Esophagus squamous epithelium (tissue), 5 donors: ENCODE results near the gene CLSTN2. TPM values are rescaled to one million over a fixed set of nuclear protein-coding genes. Genes with fewer than 3 reads are reported as not detected.

Experiments used
- DNase-seq: peaks from one replicate; lab custom pipeline; 2025; lab: John Stamatoyannopoulos, UW
- H3K27ac ChIP-seq, 4 donors: fragments of 200-600 bp; sonication (generic); one replicate each; pipeline ENCODE4 v1.5.1; 2016 to 2019; ENCODE audit warnings: mild to moderate bottlenecking in 1 of 4
- H3K27me3 ChIP-seq, 4 donors: fragments of 200-600 bp; sonication (generic); 1 replicate in 3 of 4; 2 replicates in 1 of 4; pipeline versions ENCODE4 v1.5.1 to v1.6.0; 2017 to 2021; ENCODE audit warnings: antibody characterized with exemption in 1 of 4
- H3K36me3 ChIP-seq, 3 donors: fragments of 200-600 bp; sonication (generic); one replicate each; pipeline ENCODE4 v1.5.1; 2016 to 2019
- H3K4me1 ChIP-seq, 3 donors: fragments of 200-600 bp; sonication (generic); one replicate each; pipeline ENCODE4 v1.5.1; 2017 to 2019
- H3K4me3 ChIP-seq, 4 donors: fragments of 200-600 bp; sonication (generic); 1 replicate in 3 of 4; 2 replicates in 1 of 4; pipeline ENCODE4 v1.5.1; 2016 to 2019; ENCODE audit warnings: mild to moderate bottlenecking in 2 of 4, moderate library complexity in 1 of 4
- H3K9me3 ChIP-seq, 3 donors: fragments of 200-600 bp; sonication (generic); one replicate each; pipeline ENCODE4 v1.5.1; 2016 to 2019
- CTCF ChIP-seq, 6 experiments: fragments of 450-650 bp in 4 of 6; fragments of 200-600 bp in 2 of 6; sonication (generic) in 2 of 6; IDR thresholded peaks; one replicate each; pipeline ENCODE4 v1.5.1; 2016 to 2019; ENCODE audit warnings: antibody characterized with exemption in 6 of 6, mild to moderate bottlenecking in 4 of 6, moderate library complexity in 4 of 6
- POLR2A ChIP-seq, 4 donors: fragments of 450-650 bp; IDR thresholded peaks; one replicate each; pipeline ENCODE4 v1.6.1; 2017; ENCODE audit warnings: antibody characterized with exemption in 4 of 4, mild to moderate bottlenecking in 4 of 4, moderate library complexity in 3 of 4
- WGBS, 2 donors: methylation state at CpG; one replicate each; pipeline ENCODE4 v1.1.5; 2018; 5-methylcytosine and 5-hydroxymethylcytosine counted together
- intact Hi-C: fragments of 100-400 bp; cut with DNase I; formaldehyde crosslinking; loops from one replicate; pipeline ENCODE4 v1.15.0; 2022
- total RNA-seq, 4 donors: library from RNA; depleted of rRNA; stranded (reverse); fragments of >200 nt; gene quantifications; one replicate each; pipeline ENCODE4 v1.1.0, GENCODE V29; 2016
- donor health status: DM: yes; HTN: yes; CAD: no.

CLSTN2 gene
- total RNA-seq, 4 donors from 2014 or later: 0.53 to 5.0 (median 3.1) TPM

GRCh38 chr3:140160553-140160952 lies 225.6 kb downstream of the CLSTN2 start:
- no peaks in the 10 kb centered on the region for H3K9me3 ChIP-seq
- intact Hi-C loops: no loop called here
- H3K27ac ChIP-seq: no peak overlapping the region
- TF ChIP-seq POLR2A (IDR thresholded peaks at IDR 0.05): no peak
- no peak overlapping the region for H3K4me3 ChIP-seq
- no peaks in the 10 kb centered on the region for H3K36me3 ChIP-seq
- no peaks in the 10 kb centered on the region for H3K4me1 ChIP-seq
- no peak for DNase-seq
- H3K27me3 ChIP-seq: no peaks in the 10 kb centered on the region
- WGBS, 2 donors: 57 to 82% methylated on average over 2 of the region's 2 CpGs

- no peak for DNase-seq
- Histone ChIP-seq H3K9me3 (no peaks in the 10 kb centered on the region), H3K36me3 (no peaks in the 10 kb centered on the region), H3K4me1 (no peaks in the 10 kb centered on the region), H3K27ac (no peak overlapping the region), H3K27me3 (no peaks in the 10 kb centered on the region), H3K4me3 (no peak overlapping the region)
- WGBS, 2 donors: 83 to 86% methylated on average over 5 of the region's 5 CpGs
- TF ChIP-seq POLR2A (IDR thresholded peaks at IDR 0.05) (no peak), CTCF (IDR thresholded peaks at IDR 0.05) (no peak)
- intact Hi-C loops: no loop called here
Observed at GRCh38 chr3:140162551-140162950, 227.6 kb downstream of the CLSTN2 start.

GRCh38 chr3:140163159-140163763 lies 228.3 kb downstream of the CLSTN2 start:
- 85 to 88% methylated on average over 2 of the region's 2 CpGs for WGBS, 2 donors
- intact Hi-C loops: no loop called here
- H3K27me3 ChIP-seq: no peaks in the 10 kb centered on the region
- H3K36me3 ChIP-seq: no peaks in the 10 kb centered on the region
- H3K27ac ChIP-seq: no peak overlapping the region
- H3K4me1 ChIP-seq: no peaks in the 10 kb centered on the region
- no peak overlapping the region for H3K4me3 ChIP-seq
- no peaks in the 10 kb centered on the region for H3K9me3 ChIP-seq
- no peak for TF ChIP-seq CTCF (IDR thresholded peaks at IDR 0.05)
- no peak for TF ChIP-seq POLR2A (IDR thresholded peaks at IDR 0.05)
- DNase-seq: no peak

DNA sequence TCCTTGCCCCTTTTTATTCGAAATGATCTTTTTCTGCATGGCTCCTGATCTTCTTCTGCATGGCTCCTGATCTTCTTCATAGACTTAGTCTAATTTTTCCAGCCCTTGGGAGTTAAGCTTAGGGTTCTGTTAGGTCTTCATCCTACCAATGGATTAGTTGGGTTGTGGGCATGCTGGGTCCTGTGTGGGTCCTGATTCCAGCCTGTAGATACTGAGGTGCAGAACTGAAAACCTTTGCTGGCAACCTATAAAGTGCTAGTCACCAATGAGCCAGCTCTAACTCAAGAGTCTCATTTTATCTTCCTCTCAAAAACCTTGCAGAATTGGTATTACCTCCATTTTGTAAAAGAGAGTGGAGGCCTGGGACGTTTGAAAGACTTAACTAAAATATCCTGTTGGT lies 229.2 kb downstream of the CLSTN2 start:
- intact Hi-C loops: no loop called here
- Histone ChIP-seq H3K36me3 (no peaks in the 10 kb centered on the region), H3K4me3 (no peak overlapping the region), H3K4me1 (no peaks in the 10 kb centered on the region), H3K27ac (no peak overlapping the region), H3K9me3 (no peaks in the 10 kb centered on the region), H3K27me3 (no peaks in the 10 kb centered on the region)
- no peak for DNase-seq
- WGBS, 2 donors: 62 to 73% methylated on average over 2 of the region's 2 CpGs
- TF ChIP-seq CTCF (IDR thresholded peaks at IDR 0.05): no peak
- no peak for TF ChIP-seq POLR2A (IDR thresholded peaks at IDR 0.05)

GRCh38 chr3:140164922-140165590 lies 230.1 kb downstream of the CLSTN2 start:
- Histone ChIP-seq H3K27ac (no peak overlapping the region), H3K36me3 (no peaks in the 10 kb centered on the region), H3K9me3 (no peaks in the 10 kb centered on the region), H3K4me1 (no peaks in the 10 kb centered on the region), H3K4me3 (no peak overlapping the region), H3K27me3 (no peaks in the 10 kb centered on the region)
- DNase-seq: no peak
- intact Hi-C loops: no loop called here
- no peak for TF ChIP-seq CTCF (IDR thresholded peaks at IDR 0.05)
- TF ChIP-seq POLR2A (IDR thresholded peaks at IDR 0.05): no peak
- WGBS, 2 donors: 64 to 73% methylated on average over 7 of the region's 7 CpGs
